GM20431 (cell line): Measurements from ENCODE around the gene NRXN3.

ENCODE experiments used
- in situ Hi-C: fragments of 300-500 bp; cut with MseI, MboI; formaldehyde crosslinking; loops from one replicate; pipeline ENCODE4 v1.15.0; 2020; ENCODE audit warnings: low sequenced_read_pairs; ENCODE audit not compliant: unreplicated experiment

NRXN3 gene

DNA sequence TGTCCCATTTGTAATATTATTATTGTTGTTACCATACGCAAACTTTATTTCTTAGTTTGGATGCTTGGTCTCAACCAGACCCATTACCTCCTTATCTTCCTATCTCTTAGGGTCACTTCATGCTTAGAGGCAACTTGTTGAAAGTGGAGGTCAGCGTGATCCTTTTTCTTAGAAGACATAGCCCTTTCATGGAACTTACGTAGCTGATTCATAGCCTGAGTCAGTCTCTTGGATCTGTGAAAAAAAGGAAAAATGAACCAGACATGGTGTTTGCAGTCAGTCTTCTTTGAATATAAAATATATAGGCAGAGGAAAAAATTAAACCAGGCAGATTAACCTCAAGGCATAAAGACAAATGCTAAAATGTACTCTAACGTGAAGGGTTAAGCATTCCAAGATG is 1427.4 kb downstream of the NRXN3 start:
- in situ Hi-C loops, result no loop called here

DNA sequence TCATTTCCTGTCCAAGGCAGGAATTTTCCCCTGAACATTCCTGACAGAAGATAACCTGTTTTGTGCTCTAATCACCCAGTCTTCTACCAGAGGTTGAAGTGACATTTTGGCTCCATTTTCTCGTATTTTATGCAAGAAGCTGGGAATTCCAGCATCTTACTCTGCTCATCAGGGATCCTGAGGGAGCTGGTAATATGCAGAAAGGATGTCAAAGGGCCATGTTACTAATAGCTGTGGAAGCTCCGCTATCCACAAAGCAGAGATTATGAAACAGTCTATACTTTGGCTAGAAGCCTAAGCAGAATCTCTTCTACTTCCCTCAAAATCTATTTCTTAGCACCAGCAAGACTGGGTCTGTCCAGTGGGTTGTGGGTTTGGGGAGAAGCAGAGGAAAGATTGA is 1428.2 kb downstream of the NRXN3 start:
- in situ Hi-C loops, result no loop called here

GRCh38 chr14:79599239-79599638 is 1429.1 kb downstream of the NRXN3 start:
- in situ Hi-C loops, result no loop called here

DNA sequence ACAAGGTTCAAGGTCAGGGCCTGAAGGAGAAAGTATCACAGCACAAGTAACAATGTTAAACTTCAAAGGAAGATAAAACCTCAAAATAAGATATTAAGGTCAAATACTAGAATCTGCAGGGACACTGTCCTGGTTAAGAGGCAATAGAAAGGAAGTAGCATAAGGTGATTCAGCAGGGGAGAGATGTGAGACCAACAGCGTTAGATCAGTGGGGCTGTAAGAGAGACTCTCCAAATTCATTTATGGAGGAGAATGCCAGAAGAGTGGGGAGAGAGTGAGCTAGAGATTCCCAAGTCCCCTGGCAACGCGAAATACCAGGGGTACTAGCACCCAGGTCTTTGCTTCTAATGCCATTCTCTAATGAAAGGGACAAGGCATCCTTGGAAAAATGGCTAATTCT is 1430.2 kb downstream of the NRXN3 start:
- in situ Hi-C loops, result no loop called here

- in situ Hi-C loops, result no loop called here
Observed at GRCh38 chr14:79601579-79601978, 1431.4 kb downstream of the NRXN3 start.

- in situ Hi-C loops, result no loop called here
Observed at GRCh38 chr14:79602045-79602444, 1431.9 kb downstream of the NRXN3 start.

DNA sequence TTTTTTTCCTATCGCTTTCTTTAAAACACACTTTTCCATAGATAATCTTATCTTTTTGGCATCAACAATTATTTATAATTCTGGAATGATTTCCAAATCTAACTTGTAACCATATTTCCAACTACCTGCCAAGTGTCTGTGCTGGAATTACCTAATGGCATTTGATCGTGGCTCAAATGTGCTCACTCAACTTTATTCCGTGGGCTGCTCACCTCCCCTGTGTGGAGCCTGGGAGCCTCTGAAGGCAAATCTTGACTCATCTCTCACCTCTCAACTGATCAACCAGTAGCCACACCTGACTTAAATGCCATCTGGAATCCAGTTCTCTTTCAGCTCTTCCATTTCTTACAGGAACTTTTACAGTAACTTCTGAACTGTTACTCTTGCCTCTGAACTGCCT is 1432.6 kb downstream of the NRXN3 start:
- in situ Hi-C loops, result no loop called here

DNA sequence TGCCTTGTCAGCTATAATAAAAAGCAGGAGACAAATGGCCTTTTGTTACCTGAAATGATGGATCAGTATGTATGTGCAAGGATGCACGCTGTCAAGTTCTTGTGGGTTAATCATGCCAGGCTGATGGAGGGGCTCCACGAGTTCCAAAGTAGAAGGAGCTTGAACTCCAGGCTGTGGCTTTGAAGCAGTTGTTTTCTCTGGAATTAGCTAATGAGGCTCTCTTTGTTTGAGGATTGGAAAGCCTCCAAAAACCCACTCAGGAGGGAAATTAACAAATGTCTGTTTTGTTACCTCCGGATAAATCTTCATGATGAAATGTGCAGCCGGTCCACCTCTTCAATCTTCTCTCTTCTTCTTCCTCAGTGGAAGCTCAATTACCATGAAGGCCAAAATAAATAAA is 1435.7 kb downstream of the NRXN3 start:
- in situ Hi-C loops, result no loop called here

DNA sequence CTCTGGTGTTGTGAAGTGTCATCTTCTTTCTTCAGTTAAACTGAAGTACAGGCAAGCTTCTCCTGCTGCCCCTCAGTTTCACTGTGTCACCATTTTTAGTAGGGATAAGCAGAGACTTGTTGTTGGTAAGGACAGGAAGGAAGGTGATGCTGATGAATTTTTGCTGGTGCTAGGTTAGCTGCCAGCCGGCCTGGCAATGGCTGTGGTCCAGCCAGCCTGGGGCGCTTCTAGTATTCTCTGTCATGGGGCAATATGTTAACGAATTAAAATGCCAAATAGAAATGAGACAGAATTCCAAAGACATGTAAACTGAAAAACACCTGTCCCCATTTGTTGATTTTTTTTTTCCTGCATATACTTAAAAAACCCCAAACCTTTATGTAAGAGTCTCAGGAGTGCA is 1438.3 kb downstream of the NRXN3 start:
- in situ Hi-C loops, result no loop called here

GRCh38 chr14:79613625-79614024 is 1443.5 kb downstream of the NRXN3 start:
- in situ Hi-C loops, result no loop called here

GRCh38 chr14:79614448-79614847 is 1444.3 kb downstream of the NRXN3 start:
- in situ Hi-C loops, result no loop called here

GRCh38 chr14:79627058-79627457 is 1456.9 kb downstream of the NRXN3 start:
- in situ Hi-C loops, result no loop called here

- in situ Hi-C loops, result no loop called here
Observed at GRCh38 chr14:79629411-79630287, 1459.5 kb downstream of the NRXN3 start.

GRCh38 chr14:79630288-79630960 is 1460.3 kb downstream of the NRXN3 start:
- in situ Hi-C loops, result no loop called here

DNA sequence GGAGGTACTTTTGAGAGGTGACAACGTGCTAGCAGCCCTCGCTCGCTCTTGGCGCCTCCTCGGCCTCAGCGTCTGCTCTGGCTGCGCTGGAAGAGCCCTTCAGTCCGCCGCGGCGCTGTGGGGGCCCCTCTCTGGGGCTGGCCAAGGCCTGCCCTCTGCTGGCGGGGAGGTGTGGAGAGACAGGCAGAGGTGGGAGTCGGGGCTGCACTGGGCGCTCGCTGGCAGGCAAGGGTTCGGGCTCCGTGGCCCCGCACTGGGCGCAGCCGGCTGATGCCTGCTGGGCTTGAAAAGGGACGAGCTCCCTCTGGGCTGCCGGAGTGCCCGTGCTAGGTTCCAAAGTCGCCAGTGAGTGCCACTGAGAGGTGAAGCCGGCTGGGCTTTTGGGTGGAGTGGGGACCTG is 1461.1 kb downstream of the NRXN3 start:
- in situ Hi-C loops, result no loop called here

- in situ Hi-C loops, result no loop called here
Observed at GRCh38 chr14:79638672-79639266, 1468.6 kb downstream of the NRXN3 start.

DNA sequence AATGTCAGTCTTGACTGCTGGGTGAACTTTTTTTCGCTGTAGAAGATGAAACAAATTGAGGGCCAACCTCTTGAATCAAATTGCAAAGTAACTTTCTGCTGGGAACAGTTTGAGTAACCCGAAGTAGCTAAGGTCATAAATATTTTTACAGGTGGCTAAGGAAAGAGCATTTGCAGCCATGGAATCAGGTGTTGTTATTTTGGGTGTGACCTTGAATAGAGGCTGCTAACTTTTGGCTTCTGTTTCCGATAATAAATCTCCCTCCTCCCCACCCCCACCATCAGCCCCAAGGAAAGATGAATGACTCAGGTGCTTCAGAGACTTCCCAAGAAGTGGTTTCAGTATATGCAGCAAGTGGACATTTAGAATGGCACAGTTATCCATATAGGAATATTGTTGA is 1469.4 kb downstream of the NRXN3 start:
- in situ Hi-C loops, result no loop called here

DNA sequence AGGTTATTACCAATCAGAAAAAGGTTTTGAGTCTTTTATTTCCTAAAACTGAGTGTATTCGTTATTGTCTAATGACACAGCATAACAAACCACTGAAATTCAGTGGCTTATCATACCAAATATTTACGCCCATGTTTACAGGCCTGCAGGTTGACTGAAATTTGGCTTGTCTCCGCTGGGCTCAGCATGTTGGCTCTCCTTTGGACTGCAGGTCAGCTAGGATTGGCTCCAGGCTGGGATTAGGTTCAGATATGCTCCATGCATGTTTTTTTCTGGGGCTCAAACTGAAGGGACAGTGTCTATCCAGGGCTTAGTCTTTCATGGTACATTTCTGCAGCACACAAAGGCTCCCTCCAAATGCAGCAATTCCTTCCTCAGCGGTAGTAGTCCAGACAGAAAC is 1471.2 kb downstream of the NRXN3 start:
- in situ Hi-C loops, result no loop called here

DNA sequence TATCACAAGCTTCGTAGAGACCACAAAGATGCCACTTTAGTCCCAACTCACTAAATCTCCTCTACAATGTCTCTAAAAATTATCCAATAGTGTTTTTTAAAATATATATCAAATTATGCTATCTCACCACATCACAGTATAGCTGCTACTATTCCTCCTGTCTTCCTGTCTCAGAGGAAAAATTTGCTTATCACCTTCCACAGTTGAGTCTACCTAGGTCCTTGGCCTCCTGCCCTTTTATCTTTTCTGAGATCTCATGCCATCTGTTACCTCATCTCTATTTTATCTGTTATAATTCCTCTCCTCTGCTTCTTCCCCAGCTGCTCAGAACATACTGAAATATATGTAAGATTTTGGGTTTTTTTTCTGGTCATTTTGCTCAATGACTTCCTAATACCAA is 1473.0 kb downstream of the NRXN3 start:
- in situ Hi-C loops, result no loop called here

GRCh38 chr14:79645753-79646362 is 1475.7 kb downstream of the NRXN3 start:
- in situ Hi-C loops, result no loop called here

GRCh38 chr14:79649856-79650255 is 1479.7 kb downstream of the NRXN3 start:
- in situ Hi-C loops, result no loop called here
